Measurements from ENCODE around the gene ADGRB3.

ADGRB3 gene

GRCh38 chr6:69027861-69028260 is 392.8 kb downstream of the ADGRB3 start:
- DNase-seq (ENCODE audit: low spot score) = no peak

- no peak for DNase-seq (ENCODE audit: low spot score)
Observed at GRCh38 chr6:69038841-69039240, 403.8 kb downstream of the ADGRB3 start.

GRCh38 chr6:69042297-69042696 is 407.2 kb downstream of the ADGRB3 start:
- no peak for DNase-seq (ENCODE audit: low spot score)

GRCh38 chr6:69044534-69044933 is 409.5 kb downstream of the ADGRB3 start:
- DNase-seq (ENCODE audit: low spot score) = no peak

GRCh38 chr6:69059413-69059812 is 424.3 kb downstream of the ADGRB3 start:
- no peak for DNase-seq (ENCODE audit: low spot score)

GRCh38 chr6:69061066-69061465 is 426.0 kb downstream of the ADGRB3 start:
- DNase-seq (ENCODE audit: low spot score) = no peak

- DNase-seq (ENCODE audit: low spot score) = no peak
Observed at GRCh38 chr6:69063401-69063800, 428.3 kb downstream of the ADGRB3 start.

- DNase-seq (ENCODE audit: low spot score) = no peak
Observed at GRCh38 chr6:69064226-69064625, 429.1 kb downstream of the ADGRB3 start.

- no peak for DNase-seq (ENCODE audit: low spot score)
Observed at GRCh38 chr6:69069881-69070280, 434.8 kb downstream of the ADGRB3 start.

- no peak for DNase-seq (ENCODE audit: low spot score)
Observed at GRCh38 chr6:69072796-69073195, 437.7 kb downstream of the ADGRB3 start.

GRCh38 chr6:69084746-69085335 is 449.8 kb downstream of the ADGRB3 start:
- no peak for DNase-seq (ENCODE audit: low spot score)

- no peak for DNase-seq (ENCODE audit: low spot score)
Observed at GRCh38 chr6:69086689-69087088, 451.6 kb downstream of the ADGRB3 start.

- no peak for DNase-seq (ENCODE audit: low spot score)
Observed at GRCh38 chr6:69089539-69089938, 454.5 kb downstream of the ADGRB3 start.

- DNase-seq (ENCODE audit: low spot score) = no peak
Observed at GRCh38 chr6:69090132-69090531, 455.1 kb downstream of the ADGRB3 start.

GRCh38 chr6:69096681-69097080 is 461.6 kb downstream of the ADGRB3 start:
- no peak for DNase-seq (ENCODE audit: low spot score)

GRCh38 chr6:69097948-69098347 is 462.9 kb downstream of the ADGRB3 start:
- DNase-seq (ENCODE audit: low spot score) = no peak

GRCh38 chr6:69098910-69099309 is 463.8 kb downstream of the ADGRB3 start:
- DNase-seq (ENCODE audit: low spot score) = no peak

- DNase-seq (ENCODE audit: low spot score) = no peak
Observed at GRCh38 chr6:69100772-69101171, 465.7 kb downstream of the ADGRB3 start.

- no peak for DNase-seq (ENCODE audit: low spot score)
Observed at GRCh38 chr6:69102416-69102815, 467.3 kb downstream of the ADGRB3 start.

GRCh38 chr6:69105288-69105687 is 470.2 kb downstream of the ADGRB3 start:
- DNase-seq (ENCODE audit: low spot score) = no peak

GRCh38 chr6:69106511-69106910 is 471.4 kb downstream of the ADGRB3 start:
- DNase-seq (ENCODE audit: low spot score) = no peak

GRCh38 chr6:69111301-69111700 is 476.2 kb downstream of the ADGRB3 start:
- DNase-seq (ENCODE audit: low spot score) = no peak

- no peak for DNase-seq (ENCODE audit: low spot score)
Observed at GRCh38 chr6:69116658-69117057, 481.6 kb downstream of the ADGRB3 start.

All from D341Med (cell line).